A549 (cell line): ENCODE measurements around the gene LIN28A. TPM values are rescaled to one million over a fixed set of nuclear protein-coding genes. Genes with fewer than 3 reads are reported as not detected.

Source experiments
- ATAC-seq, 2 experiments: fragments of 200-7000 bp in 1 of 2; fragments of >200 bp in 1 of 2; cut with Nextera tagmentation in 1 of 2; cut with Tn5 transposase in 1 of 2; 3 replicates each; pipeline versions ENCODE4 v1.8.0 to v1.9.1; 2018 to 2020; ENCODE audit warnings: mild to moderate bottlenecking in 1 of 2, moderate library complexity in 1 of 2
- CTCF ChIA-PET: fragments of 300-600 bp; sonication (Branson Sonifier 250); formaldehyde crosslinking; extraction: SDS; loops from one replicate; lab custom pipeline; 2021; ENCODE audit warnings: antibody characterized with exemption, inconsistent platforms; lab: Yijun Ruan, JAX
- POLR2A ChIA-PET: fragments of 350-600 bp; formaldehyde crosslinking; extraction: SDS; loops from one replicate; lab custom pipeline; 2021; ENCODE audit warnings: antibody characterized with exemption, inconsistent platforms; lab: Yijun Ruan, JAX
- DNase-seq, 2 experiments: peaks; one replicate each; pipeline versions ENCODE4 v3.0.0 to v3.0.0-alpha.2; 2011 to 2016; ENCODE audit warnings: low read depth in 1 of 2, low spot score in 1 of 2
- FAIRE-seq: peaks from 2 replicates; lab custom pipeline; 2011; peaks lifted over from hg19 to GRCh38; lab: Jason Lieb, UNC
- H3K27ac ChIP-seq, 2 experiments: fragments of >200 bp; sonication (Bioruptor Twin); formaldehyde crosslinking; 3 replicates each; pipeline ENCODE4 v1.5.1; 2016 to 2017
- H3K4me1 ChIP-seq: fragments of >200 bp; sonication (Bioruptor Twin); formaldehyde crosslinking; 3 replicates; pipeline ENCODE4 v1.6.1; 2016
- H3K4me2 ChIP-seq: fragments of >200 bp; sonication (Bioruptor Twin); formaldehyde crosslinking; 3 replicates; pipeline ENCODE4 v1.6.1; 2016
- H3K4me3 ChIP-seq: fragments of >200 bp; sonication (Bioruptor Twin); formaldehyde crosslinking; 3 replicates; pipeline ENCODE4 v1.5.1; 2016
- H3K9me3 ChIP-seq: fragments of >200 bp; sonication (Bioruptor Twin); formaldehyde crosslinking; 3 replicates; pipeline ENCODE4 v1.6.1; 2016
- ATOH8 ChIP-seq: fragments of 250-450 bp; sonication (Bioruptor Pico); IDR thresholded peaks from 2 replicates; pipeline ENCODE4 v1.5.0; 2020; ENCODE audit warnings: low read depth, mild to moderate bottlenecking, moderate library complexity
- BHLHE40 ChIP-seq: IDR thresholded peaks from 2 replicates; pipeline ENCODE4 v1.6.1; 2012; ENCODE audit warnings: low read depth, low read length, inconsistent platforms
- CHD4 ChIP-seq: fragments of 200-600 bp; sonication (generic); IDR thresholded peaks from 2 replicates; pipeline ENCODE4 v1.6.1; 2016; ENCODE audit warnings: antibody characterized with exemption, mild to moderate bottlenecking, borderline replicate concordance
- EHF ChIP-seq: fragments of 250-450 bp; sonication (Bioruptor Pico); IDR thresholded peaks from 2 replicates; pipeline ENCODE4 v1.5.0; 2020; ENCODE audit warnings: mild to moderate bottlenecking
- EHMT2 ChIP-seq: fragments of 200-600 bp; sonication (generic); IDR thresholded peaks from 2 replicates; pipeline ENCODE4 v1.6.1; 2016; ENCODE audit warnings: antibody characterized with exemption, low read depth, mild to moderate bottlenecking, moderate library complexity
- ELK1 ChIP-seq: fragments of 150-350 bp; IDR thresholded peaks from 2 replicates; pipeline ENCODE4 v1.6.1; 2014; ENCODE audit warnings: low read depth, mild to moderate bottlenecking, low read length
- FOSL2 ChIP-seq, 2 experiments: fragments of 450-650 bp in 1 of 2; fragments of >200 bp in 1 of 2; sonication (Bioruptor Twin) in 1 of 2; formaldehyde crosslinking; IDR thresholded peaks; 2 replicates each; pipeline versions ENCODE4 v1.5.0 to v1.6.1; 2016 to 2020; ENCODE audit warnings: mild to moderate bottlenecking in 1 of 2, moderate library complexity in 1 of 2
- GATA3 ChIP-seq: IDR thresholded peaks from 2 replicates; pipeline ENCODE4 v1.6.1; 2012; ENCODE audit warnings: borderline replicate concordance
- HES2 ChIP-seq: fragments of >200 bp; sonication (Bioruptor Twin); formaldehyde crosslinking; IDR thresholded peaks from 2 replicates; pipeline ENCODE4 v1.6.1; 2016
- HEYL ChIP-seq: fragments of 250-450 bp; sonication (Bioruptor Pico); IDR thresholded peaks from 2 replicates; pipeline ENCODE4 v1.8.0; 2021; ENCODE audit warnings: mild to moderate bottlenecking, moderate library complexity
- HMGXB4 ChIP-seq: fragments of 250-450 bp; sonication (Bioruptor Pico); IDR thresholded peaks from 2 replicates; pipeline ENCODE4 v1.5.0; 2021; ENCODE audit warnings: mild to moderate bottlenecking, moderate library complexity, borderline replicate concordance
- JUNB ChIP-seq: fragments of >200 bp; sonication (Bioruptor Twin); formaldehyde crosslinking; IDR thresholded peaks from 2 replicates; pipeline ENCODE4 v1.6.1; 2016
- MYC ChIP-seq: IDR thresholded peaks from 2 replicates; pipeline ENCODE4 v1.6.1; 2012; ENCODE audit warnings: mild to moderate bottlenecking, inconsistent platforms, low read length, improper control_type of control experiment, borderline replicate concordance
- NPAS2 ChIP-seq: fragments of 250-450 bp; sonication (Bioruptor Pico); IDR thresholded peaks from 2 replicates; pipeline ENCODE4 v1.8.0; 2022; ENCODE audit warnings: mild to moderate bottlenecking, moderate library complexity, borderline replicate concordance
- PBX3 ChIP-seq: IDR thresholded peaks from 2 replicates; pipeline ENCODE4 v1.6.1; 2012
- PHF8 ChIP-seq: fragments of 200-600 bp; sonication (generic); IDR thresholded peaks from 2 replicates; pipeline ENCODE4 v1.6.1; 2016; ENCODE audit warnings: low read depth, mild to moderate bottlenecking, antibody characterized with exemption, moderate library complexity, borderline replicate concordance
- POLR2AphosphoS2 ChIP-seq: conservative IDR thresholded peaks from 2 replicates; pipeline ENCODE4 v1.6.1; 2012; ENCODE audit warnings: low read length, improper control_type of control experiment, inconsistent platforms
- RAD21 ChIP-seq, 2 experiments: fragments of >200 bp in 1 of 2; sonication (Bioruptor Twin) in 1 of 2; formaldehyde crosslinking in 1 of 2; IDR thresholded peaks in 1 of 2; conservative IDR thresholded peaks in 1 of 2; 2 replicates in 1 of 2; 3 replicates in 1 of 2; pipeline ENCODE4 v1.6.1; 2012 to 2018; ENCODE audit warnings: inconsistent platforms in 1 of 2
- SREBF2 ChIP-seq: fragments of 450-650 bp; IDR thresholded peaks from 2 replicates; pipeline ENCODE4 v1.6.1; 2014; ENCODE audit warnings: mild to moderate bottlenecking, moderate library complexity
- TFCP2L1 ChIP-seq: fragments of 250-450 bp; sonication (Bioruptor Pico); IDR thresholded peaks from 2 replicates; pipeline ENCODE4 v1.5.0; 2021; ENCODE audit warnings: mild to moderate bottlenecking
- USF2 ChIP-seq: fragments of 450-650 bp; IDR thresholded peaks from 2 replicates; pipeline ENCODE4 v1.6.1; 2014; ENCODE audit warnings: antibody characterized with exemption
- ZNF302 ChIP-seq: fragments of 250-450 bp; sonication (Bioruptor Pico); IDR thresholded peaks from 2 replicates; pipeline ENCODE4 v1.9.0; 2021; ENCODE audit warnings: inconsistent platforms, mild to moderate bottlenecking, moderate library complexity
- ZSCAN20 ChIP-seq: fragments of 250-450 bp; sonication (Bioruptor Pico); IDR thresholded peaks from 2 replicates; pipeline ENCODE4 v1.8.0; 2022; ENCODE audit warnings: mild to moderate bottlenecking, moderate library complexity
- WGBS: methylation state at CpG from one replicate; pipeline ENCODE4 v1.1.6; 2017; ENCODE audit errors: missing lambda C conversion rate; 5-methylcytosine and 5-hydroxymethylcytosine counted together
- polyA plus RNA-seq, 4 experiments: library from polyadenylated mRNA; depleted of rRNA in 3 of 4; stranded (reverse); fragments of >200 nt; fragmentation: RNase III in 1 of 4; extraction: RNeasy Plus Mini Kit Qiagen cat#74134 plus additional on column Dnase treatment in 1 of 4; gene quantifications; 2 replicates in 3 of 4; 3 replicates in 1 of 4; pipeline ENCODE4 v1.2.3, GENCODE V29; 2011 to 2017

Gene LIN28A
- polyA plus RNA-seq, 2 of the 4 experiments (the other 2 are of a cell fraction), result 0.03 to 0.04 TPM

- TF ChIP-seq PBX3 (no peak), EHF (CRISPR knock-in tag) (no peak), CHD4 (no peak), HEYL (CRISPR knock-in tag) (no peak), ZNF302 (CRISPR knock-in tag) (no peak), PHF8 (no peak), BHLHE40 (no peak), HMGXB4 (CRISPR knock-in tag) (no peak), HES2 (no peak), MYC (no peak)
- TF ChIP-seq, all 56 proteins: peak for 0
These were observed 1.7 kb downstream of the LIN28A start (continued) for GRCh38 chr1:26412180-26412840.

GRCh38 chr1:26413031-26413430 lies 2.4 kb downstream of the LIN28A start:
- DNase-seq (no peak), FAIRE-seq (no peak), ATAC-seq (no peak)
- H3K27ac ChIP-seq, result no peak overlapping the region
- CTCF ChIA-PET, result interaction anchor here (1.0 to 1.1 kb wide), 2 partner anchors 23 to 346 kb away, joined by 3 read pairs; no protein-coding TSS in a partner anchor
- H3K4me1 ChIP-seq, result peaks cover 13% of the 10 kb centered on the region
- POLR2A ChIA-PET, result interaction anchor here (0.7 kb wide), 1 partner anchor 1946 kb away, joined by 7 read pairs; no protein-coding TSS in a partner anchor
- WGBS, result 8% methylated on average over 1 of the region's 1 CpG
- H3K4me3 ChIP-seq, result no peak overlapping the region
- no peak overlapping the region for H3K4me2 ChIP-seq
- TF ChIP-seq SREBF2 (no peak), USF2 (no peak), HMGXB4 (CRISPR knock-in tag) (no peak), GATA3 (no peak), FOSL2 (IDR thresholded peaks at IDR 0.05) (no peak), FOSL2 (CRISPR knock-in tag; IDR thresholded peaks at IDR 0.05) (no peak), ELK1 (no peak), NPAS2 (CRISPR knock-in tag) (no peak), ZSCAN20 (CRISPR knock-in tag) (no peak), POLR2AphosphoS2 (no peak), ATOH8 (CRISPR knock-in tag) (no peak), EHMT2 (no peak), RAD21 (conservative IDR thresholded peaks at IDR 0.05 in 1 of 2, IDR thresholded peaks at IDR 0.05 in 1 of 2) (no peak), TFCP2L1 (no peak), BHLHE40 (no peak), HEYL (CRISPR knock-in tag) (no peak), JUNB (no peak), PHF8 (no peak), EHF (CRISPR knock-in tag) (no peak), MYC (no peak)
- no peaks in the 10 kb centered on the region for H3K9me3 ChIP-seq
